GM18861 (cell line): ENCODE measurements around the gene ARL5A.
"Not testable (repeated sequence)": the region's sequence is repeated elsewhere in the genome, so short reads cannot be mapped to it uniquely, and the experiment has no call there.

Source experiments
- ATAC-seq: cut with Tn5 transposase; IDR thresholded peaks from one replicate; pipeline ENCODE4 v1.9.1; 2021; ENCODE audit not compliant: unreplicated experiment

The ARL5A gene, protein sequence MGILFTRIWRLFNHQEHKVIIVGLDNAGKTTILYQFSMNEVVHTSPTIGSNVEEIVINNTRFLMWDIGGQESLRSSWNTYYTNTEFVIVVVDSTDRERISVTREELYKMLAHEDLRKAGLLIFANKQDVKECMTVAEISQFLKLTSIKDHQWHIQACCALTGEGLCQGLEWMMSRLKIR

DNA sequence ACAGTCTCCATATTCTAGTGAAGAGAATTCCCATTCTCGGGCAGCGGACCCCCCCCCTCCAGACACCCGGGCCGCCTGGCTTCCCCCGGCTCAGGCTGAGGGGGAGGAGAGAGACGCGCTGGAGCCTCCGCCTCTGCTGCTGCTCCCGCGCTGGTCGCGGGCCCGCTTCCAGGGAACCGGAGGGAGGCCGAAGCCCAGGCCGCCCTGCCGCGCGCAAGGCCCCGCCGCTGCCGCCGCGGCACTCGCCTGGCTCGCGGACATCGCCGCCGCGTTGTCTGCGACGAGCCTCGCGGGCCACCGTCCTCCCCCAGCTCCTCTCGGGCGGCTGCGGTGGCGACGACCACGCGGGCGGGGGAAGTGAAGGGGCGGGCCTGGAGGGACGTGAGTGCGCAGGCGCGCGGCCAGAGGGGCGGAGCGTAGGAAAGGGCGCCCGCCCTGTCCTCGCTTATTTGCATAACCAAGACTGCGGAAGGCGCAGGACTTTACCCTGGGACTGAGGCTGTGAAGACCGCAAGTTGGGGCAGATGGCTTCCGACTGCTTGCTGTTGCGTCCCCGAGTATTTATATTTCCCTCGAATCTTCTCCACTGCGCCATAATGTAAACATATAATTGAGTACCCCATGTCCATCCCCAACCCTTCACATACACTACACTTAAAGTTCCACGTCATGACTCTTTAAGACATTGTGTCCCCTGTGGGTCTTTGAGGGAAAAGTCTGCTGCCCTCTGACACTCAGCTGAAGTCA lies at the start of gene ARL5A:
TSS of gene ARL5A (minus strand) at position 279 of the 747 bp plus-strand sequence. CDS start at position 34, 245 bp downstream.
- ATAC-seq, result peak; percentile 92

DNA sequence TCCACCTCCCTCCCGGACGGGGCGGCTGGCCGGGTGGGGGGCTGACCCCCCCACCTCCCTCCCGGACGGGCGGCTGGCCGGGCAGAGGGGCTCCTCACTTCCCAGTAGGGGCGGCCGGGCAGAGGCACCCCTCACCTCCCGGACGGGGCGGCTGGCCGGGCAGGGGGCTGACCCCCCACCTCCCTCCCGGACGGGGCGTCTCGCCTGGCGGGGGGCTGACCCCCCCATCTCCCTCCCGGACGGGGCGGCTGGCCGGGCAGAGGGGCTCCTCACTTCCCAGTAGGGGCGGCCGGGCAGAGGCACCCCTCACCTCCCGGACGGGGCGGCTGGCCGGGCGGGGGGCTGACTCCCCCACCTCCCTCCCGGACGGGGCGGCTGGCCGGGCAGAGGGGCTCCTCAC lies 47.4 kb upstream of the ARL5A start:
- not testable (repeated sequence) for ATAC-seq

DNA sequence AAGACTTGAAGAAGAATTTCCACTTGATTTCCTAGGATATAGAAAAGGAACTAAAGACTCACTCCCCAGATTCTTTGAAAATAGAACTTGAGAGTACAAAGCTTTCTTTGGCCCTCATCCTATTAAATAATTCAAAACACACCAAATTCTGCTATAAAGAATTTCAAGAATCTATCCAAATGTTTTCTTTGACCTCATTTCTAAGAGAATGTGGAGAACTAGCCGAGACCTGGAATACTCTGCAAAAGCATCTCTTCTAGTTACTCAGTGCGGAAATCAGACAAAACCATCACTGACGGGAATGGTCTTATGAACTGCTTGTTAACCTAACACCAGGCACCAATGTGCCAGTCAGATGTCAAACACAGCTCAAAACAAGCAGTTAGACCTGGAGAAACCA lies 44.2 kb upstream of the ARL5A start:
- no peak for ATAC-seq

DNA sequence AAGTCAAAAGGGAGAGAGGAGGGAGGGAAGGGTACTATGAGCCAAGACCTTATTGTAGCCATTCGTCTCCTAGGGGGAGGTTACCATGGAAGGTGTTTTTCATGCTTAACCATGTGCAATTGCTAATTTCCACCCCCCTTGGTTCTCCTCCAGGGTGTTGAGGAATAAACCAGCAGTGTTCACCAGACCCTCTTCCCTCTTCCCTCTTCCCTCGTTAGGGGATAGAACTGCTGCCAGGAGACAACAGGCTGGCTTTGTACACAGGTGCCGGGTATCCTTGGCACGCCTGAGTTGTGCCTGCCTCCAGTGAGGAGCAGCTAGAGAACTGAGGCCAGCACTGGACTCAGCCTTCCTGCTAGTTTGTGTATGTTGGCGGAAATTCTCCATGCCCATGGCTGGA lies 41.1 kb upstream of the ARL5A start:
- ATAC-seq, result no peak

DNA sequence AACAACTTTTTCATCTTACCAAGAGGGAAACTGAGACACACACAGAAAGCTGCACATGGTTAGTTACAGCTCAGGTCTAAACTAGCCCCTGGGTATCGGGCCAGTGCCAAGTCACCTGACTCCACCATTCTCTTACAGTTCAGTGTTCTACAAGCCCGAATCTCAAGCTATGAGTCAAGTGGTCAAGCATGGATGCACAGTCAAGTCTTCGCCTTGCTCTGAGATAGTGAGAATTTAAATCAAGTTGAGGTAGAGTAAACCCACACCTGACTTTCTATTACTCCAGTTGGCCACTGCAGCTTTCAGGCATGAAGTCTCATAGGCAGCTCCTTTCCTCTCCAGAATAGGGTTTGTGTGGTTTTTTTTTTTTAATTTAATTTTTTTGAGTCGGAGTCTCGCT lies 34.5 kb upstream of the ARL5A start:
- peak; percentile 99 for ATAC-seq

DNA sequence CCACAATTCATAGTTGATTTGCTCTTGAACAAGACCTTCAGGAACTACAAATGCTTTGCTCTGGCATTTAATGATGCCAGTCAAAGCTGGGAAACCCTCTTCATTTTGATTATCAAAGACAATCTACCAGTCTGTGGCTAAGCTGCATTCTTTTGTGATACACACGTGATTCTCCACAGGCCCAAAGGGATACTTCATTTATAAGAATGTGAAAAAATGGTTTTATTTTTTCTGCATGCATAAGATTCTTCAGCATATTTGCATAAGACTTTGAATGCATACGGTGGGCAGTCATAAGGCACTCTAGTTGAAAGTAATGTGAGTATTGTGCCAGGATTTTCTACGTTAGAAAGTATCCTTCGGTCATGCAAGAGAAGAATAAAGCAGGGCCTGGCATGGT lies 33.0 kb upstream of the ARL5A start:
- ATAC-seq, result no peak

DNA sequence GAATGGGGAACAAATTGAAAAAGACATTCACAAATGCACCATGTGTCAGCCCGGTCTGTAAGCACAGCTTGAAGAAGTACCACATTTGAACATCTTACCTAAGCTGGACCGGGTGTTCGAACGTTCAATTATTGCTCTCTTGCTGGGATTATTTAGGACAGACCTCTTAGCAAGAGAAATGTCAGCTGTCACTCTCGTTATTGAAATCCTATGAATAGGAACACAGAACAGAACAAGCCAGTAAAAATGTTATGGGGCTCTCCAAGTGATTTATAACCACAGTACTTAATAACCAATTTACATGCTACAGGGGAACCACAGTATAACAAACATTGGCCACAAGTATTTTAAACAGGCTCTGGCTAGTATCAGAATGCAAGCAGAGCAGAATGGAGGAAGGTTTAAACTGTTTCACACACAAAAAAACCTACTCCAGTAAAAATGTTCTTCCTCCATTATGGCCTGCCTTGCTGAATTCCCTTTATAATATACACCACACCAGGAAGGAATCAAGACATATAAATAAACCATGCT lies 32.5 kb upstream of the ARL5A start:
- ATAC-seq, result no peak

DNA sequence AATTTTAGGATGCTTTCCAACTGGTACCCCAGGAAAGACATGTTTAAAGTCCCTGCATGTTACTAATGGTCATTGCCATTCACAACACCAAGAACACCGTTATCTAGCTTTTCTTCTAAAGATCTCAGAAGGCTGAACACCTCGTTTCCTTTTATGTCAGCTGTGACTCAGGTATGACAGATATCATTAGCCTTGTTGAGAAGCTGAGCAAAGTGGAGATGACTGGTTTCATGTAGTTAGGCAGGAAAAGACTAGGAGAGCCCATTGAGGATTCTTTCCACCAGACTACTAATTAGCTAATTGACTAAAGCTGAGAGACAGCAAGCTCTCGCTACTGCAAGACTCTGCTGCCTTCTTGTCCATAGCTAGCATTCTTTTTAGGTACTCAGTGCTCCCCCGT lies 32.0 kb upstream of the ARL5A start:
- no peak for ATAC-seq

DNA sequence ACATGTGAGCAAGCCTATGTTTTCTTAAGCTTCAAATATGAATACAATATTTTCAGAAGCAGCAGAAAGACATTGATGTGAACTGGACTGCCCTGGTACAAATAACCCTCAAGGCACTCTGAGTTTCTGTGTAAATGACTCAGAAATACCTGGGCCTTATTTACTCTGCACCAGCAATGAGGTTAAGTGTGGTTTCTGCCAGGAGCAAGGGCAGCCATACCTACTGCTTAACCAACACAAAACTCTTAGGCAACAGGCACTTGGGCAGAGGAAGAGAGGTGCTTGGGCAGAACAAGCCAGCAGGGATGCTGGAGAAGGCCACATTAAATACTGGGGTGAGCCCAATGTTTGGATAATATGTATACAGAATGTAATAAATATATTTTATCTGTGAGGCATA lies 29.4 kb upstream of the ARL5A start:
- ATAC-seq, result no peak

DNA sequence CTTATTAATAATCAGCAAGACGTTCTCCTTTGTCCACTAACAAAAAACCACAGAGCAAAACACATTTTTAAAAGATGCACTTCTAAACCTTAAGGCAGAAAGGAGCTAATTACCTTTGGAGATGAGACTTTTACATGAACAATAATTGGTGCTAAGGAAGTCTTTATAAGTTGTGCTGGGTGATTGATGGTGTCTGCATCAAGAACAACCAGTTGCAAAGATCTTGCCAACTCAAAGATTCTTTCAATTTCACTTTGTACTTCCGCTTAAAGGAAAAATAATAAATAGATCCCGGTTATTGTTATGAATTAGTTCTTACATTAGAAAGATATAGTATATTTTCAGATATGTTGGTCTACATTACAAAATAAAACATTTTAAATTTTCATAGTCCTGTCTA lies 26.9 kb upstream of the ARL5A start:
- no peak for ATAC-seq

DNA sequence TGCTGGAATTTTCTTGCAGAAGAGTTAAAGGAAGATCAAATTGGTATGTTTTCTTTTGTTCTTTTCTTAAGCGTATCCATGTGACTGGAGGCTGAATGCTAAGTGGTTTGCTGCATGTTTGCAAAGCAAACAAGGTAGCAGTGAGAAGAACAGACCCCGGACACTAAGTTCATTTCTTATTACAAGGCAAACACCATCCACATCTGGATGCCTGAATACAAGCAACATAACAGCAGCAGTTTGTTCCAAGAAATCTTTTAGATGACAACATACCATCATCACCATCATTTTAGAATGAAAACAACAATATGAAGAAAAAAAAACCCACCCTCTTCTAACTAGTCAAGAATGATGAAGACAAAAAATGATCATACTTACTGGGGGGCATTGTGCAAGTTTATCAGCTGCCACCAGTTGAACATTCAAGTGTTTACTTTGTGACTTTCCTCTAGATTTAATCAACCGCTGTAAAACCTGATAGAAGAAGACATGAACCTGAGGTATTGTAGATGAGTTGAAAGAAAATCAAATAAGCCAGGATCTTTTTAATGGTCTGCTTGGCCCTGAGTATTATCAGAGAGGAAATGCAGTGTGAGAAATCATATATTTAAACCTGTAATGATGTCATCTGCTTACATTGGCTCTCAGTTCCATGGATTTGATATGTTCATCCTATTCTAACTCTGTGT lies 25.0 kb upstream of the ARL5A start:
- ATAC-seq, result no peak

DNA sequence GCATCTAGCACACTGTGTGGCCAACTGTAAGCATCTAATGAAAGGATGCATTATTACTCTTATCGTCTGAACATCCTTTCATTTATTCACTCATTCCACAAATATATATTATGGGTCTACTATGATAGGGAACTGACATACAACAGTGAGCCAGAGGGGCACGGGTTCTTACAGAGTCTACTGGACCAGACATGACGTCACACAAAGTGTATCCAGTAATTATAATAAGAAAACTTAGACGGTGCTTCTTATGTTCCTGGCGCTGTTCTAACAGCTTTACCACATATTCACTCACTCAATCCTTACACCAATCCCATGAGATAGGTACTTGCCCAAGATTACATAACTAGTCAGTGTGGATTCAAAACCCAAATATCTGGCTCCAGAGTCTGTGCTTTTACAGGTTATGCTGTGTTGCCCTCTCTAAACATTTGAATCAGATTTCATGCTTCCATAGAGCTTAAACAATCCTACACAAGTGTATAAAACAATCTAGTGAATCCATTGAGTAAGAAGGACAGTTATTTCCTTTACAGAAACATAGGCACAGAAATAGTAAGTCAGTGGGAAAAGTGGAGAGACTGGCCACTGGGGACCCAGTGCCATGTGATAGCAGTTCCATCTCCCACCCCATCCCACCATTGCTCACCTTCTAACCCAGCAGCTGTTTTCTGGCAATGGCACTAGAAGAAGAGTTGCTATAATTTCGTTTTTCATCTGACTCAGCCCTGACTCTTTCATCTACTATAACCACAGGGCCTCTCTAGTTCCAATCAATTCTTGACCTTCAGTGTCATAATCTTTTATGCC lies 24.2 kb upstream of the ARL5A start:
- ATAC-seq, result no peak

DNA sequence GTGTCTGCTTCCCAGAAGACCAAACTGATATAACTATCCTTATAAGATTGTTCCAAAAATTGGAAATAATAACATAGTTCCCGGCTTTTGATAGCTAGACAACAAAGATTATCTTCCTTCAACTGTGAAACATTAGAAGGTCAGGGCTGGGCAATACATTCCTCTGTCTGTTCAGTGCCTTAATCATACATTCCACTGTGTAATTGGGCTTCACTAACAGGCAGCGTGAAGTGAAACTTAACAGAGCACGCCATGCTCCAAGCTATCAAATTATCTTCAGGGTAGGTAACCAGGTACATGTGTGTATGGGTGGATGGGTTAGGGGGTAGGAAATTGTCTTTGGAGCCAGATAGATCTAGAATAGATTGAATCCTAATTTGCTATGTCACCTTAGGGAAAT lies 23.5 kb upstream of the ARL5A start:
- ATAC-seq, result no peak

DNA sequence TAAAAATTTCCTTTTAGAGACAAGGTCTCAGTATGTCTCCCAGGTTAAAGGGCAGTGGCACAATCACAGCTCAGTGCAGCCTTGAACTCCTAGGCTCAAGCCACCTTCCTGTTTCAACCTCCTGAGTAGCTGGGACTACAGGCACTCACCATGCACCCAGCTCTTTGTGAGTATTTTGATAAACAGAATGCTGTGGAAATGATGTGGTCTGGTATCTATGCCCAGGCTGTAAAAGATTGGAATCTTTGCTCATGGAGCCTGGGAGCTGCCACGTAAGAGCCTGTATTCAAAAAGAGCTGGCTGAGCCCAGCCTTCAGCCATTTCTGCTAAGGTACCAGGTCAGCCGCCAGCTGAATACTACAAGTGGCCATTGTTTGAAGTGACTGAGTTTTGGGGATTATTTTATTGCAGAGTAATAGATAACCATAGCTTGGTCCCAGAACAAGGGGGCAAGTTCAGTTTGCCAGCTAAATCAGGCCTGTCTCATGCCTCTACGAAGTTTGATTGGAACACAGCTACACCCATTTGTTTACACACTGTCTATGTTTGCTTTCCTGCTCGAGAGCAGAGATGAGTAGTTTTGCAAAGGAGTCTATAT lies 21.3 kb upstream of the ARL5A start:
- ATAC-seq, result no peak

DNA sequence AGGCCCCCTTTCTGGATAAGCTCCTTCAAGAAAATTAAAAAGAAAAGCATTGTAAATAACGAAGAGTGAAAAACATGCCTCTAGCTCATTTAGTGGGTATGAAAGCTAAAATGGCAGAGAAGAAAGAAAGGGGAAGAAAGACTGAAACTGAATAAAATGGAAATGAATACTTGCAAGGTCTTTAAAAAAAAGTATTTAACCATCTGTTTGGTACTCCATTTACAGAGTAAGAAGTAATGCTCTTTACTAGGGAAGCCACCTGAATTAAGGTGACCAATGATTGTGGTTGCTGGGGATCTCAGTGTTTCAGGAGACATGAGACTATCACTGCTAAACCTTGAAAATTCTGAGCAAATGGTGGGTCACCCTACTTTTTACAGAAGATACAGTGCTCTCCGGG lies 17.7 kb upstream of the ARL5A start:
- ATAC-seq, result peak; percentile 45

DNA sequence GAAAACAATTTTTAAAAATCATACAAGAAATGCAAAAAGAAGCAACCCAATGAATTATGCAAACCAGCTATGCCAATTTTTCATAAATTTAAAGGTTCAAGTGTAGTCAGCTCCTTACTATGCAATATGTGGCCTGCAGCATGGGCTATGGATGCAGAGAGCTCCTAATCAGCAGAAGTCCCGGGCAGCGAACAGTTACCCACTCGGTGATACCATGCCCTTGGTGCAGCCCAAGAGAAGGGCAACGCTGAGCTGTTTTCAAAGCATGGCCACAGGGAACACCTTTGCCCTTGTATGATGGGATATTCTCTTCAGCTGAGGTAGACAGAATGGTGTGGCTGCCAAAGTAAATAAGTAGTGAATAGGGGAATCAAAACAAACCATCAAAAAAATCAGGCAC lies 17.3 kb upstream of the ARL5A start:
- no peak for ATAC-seq

DNA sequence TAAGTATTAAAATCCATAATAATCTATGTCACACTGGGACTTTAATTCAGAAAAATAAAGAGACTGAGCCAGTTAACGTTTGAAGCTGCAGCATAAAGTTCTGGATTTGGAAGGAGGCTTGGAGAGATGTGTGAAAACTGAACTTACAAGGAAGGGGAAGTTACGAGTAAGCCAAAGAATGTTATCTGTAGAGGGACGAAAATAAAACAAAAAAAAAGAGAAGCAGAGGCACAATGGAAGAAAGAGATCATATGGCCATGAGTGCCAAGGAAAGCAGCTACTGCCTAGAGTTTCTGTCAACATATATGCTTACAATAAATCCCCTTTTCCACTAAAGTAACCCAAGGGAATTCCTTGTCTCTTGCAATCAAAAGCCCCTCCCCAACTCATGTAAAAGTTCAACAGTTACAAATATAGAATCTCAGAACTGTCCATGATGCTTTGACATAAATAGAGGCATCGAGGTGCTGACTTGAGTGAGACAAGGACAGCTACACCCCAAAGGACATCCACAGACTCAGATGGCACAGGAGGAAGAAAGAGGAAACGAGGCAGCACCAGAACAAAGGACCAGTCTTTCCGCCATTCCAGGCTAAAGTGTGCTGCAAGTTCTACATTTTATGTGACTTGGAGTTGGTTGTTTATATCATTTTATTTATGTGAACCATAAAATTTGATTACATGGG lies 16.1 kb upstream of the ARL5A start:
- ATAC-seq, result no peak

DNA sequence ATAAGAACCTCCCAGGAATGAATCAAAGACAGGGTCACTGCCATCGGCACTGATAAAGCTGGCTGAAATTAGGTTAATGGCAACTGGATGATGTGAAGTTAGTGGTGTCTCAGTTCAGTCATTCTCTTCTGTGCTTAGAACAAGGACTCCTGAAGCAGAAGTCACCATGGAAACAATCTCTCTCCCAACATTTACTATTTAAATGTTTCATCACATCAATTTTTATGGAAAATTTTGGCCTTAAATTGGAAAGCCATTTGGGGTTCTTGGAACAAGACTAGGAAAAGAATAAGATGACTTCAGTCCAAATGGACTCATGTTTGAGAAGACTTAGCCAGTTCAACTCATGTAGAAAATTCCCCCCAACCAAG lies 15.5 kb upstream of the ARL5A start:
- no peak for ATAC-seq

DNA sequence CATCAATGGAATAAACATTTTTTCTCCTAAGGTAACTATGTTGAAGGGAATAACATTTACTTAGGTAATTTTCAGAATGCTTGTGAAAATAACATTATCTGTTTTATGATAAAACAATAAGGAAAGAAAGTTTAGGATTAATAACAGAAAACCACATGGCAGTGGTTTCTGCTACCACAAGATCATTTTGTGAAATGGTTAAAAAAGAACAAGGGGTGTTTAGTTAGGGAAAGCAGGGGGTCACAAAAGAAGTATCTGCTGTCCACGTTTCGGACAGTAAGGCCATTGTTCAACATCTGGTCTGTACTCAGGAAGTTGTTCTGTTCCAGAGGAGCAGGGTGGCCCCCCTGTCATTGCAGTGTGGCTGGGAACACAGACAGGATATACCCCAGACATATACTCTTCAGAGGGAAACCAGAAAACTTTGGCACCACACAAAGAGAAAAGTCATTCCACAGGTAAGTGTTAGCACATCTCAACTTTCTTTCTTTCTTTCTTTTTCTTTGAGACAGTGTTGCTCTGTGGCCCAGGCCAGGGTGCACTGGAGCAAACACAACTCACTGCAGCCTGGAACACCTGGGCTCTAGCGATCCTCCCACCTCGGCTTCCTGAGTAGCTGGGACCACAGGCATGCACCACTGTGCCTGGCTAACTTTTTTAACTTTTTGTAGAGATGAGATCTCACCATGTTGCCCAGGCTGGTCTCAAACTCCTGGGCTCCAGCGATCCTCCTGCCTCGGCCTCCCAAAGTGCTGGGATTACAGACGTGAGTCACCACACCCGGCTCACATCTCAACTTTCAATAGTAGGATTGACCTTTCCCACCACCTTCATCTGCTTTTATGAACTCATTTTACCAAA lies 14.8 kb upstream of the ARL5A start:
- ATAC-seq, result no peak
